Left lung (tissue), 10 donors: ENCODE data around the gene CFAP45. TPM values are rescaled to one million over a fixed set of nuclear protein-coding genes. Genes with fewer than 3 reads are reported as not detected.

ENCODE experiments used
- ATAC-seq: fragments of 200-7000 bp; cut with Tn5 transposase; one replicate; pipeline ENCODE4 v1.9.1; 2020; ENCODE audit warnings: moderate library complexity
- DNase-seq, 4 donors: peaks; one replicate each; pipeline ENCODE4 v3.0.0-alpha.2; 2013 to 2020
- H3K27ac ChIP-seq, 2 donors: fragments of 200-600 bp; sonication (generic) in 1 of 2; one replicate each; pipeline versions ENCODE4 v1.5.0 to v1.8.0; 2020 to 2021
- H3K27me3 ChIP-seq, 2 donors: fragments of 200-600 bp; sonication (generic) in 1 of 2; one replicate each; pipeline versions ENCODE4 v1.5.0 to v1.8.0; 2020 to 2021
- H3K36me3 ChIP-seq, 2 donors: fragments of 200-600 bp; sonication (generic) in 1 of 2; one replicate each; pipeline versions ENCODE4 v1.5.0 to v1.8.0; 2020 to 2021
- H3K4me1 ChIP-seq, 2 donors: fragments of 200-600 bp; one replicate each; pipeline ENCODE4 v1.8.0; 2021
- H3K4me3 ChIP-seq, 2 donors: fragments of 200-600 bp; sonication (generic) in 1 of 2; one replicate each; pipeline versions ENCODE4 v1.5.0 to v1.8.0; 2020 to 2021; ENCODE audit warnings: mild to moderate bottlenecking in 1 of 2
- H3K9me3 ChIP-seq, 2 donors: fragments of 200-600 bp; sonication (generic) in 1 of 2; one replicate each; pipeline versions ENCODE4 v1.5.0 to v1.8.0; 2020 to 2021
- intact Hi-C, 2 donors: fragments of 100-400 bp; cut with DNase I; formaldehyde crosslinking; loops; one replicate each; pipeline versions ENCODE4 v1.11.2 to v1.14.2; 2022
- polyA plus RNA-seq, 6 donors: library from polyadenylated mRNA; unstranded; fragments of 120-200 nt; gene quantifications; one replicate each; pipeline ENCODE4 v1.2.1, GENCODE V29; 2013; ENCODE audit not compliant: insufficient read length in 6 of 6
- total RNA-seq, 2 donors: library from RNA; stranded (reverse); fragmentation: NEBNext Ultra II Directional; extraction: Animal tissue kit (Norgen Biotek cat#: 25700); gene quantifications; one replicate each; pipeline ENCODE4 v1.2.1, GENCODE V29; 2021
- TF ChIP-seq, protein P1 (sequence below), 2 donors: fragments of 200-600 bp; sonication (generic) in 1 of 2; IDR thresholded peaks; one replicate each; pipeline versions ENCODE4 v1.5.0 to v1.8.0; 2021; ENCODE audit warnings: antibody characterized with exemption in 2 of 2
- donor health status: DM: no; HTN: yes; CAD: no.
- donor health status: DM: no; HTN: no; CAD: no.

CFAP45 gene
- total and polyA plus RNA-seq, 8 donors = 1.1 to 12.4 (median 6.4) TPM

DNA sequence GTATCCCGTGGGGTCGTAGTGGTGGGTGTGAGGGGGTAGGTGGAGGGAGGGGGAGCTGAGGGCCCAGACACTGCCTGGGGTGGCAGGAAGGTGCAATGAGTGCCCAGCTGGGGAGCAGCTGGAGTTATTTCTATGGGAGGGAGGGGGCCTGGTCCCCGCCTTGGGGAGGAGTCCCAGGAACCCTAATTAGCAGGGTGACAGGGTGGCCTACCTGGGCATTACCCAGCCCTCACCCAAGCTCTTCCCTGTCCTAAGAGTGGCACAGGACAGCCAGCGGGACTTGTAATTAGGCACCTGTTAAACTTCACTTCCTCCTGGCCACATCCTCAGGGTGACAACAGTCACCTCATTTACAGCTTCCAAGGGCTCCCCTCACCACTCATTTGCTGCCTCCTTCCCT lies 37.4 kb downstream of the CFAP45 start, which contains the start of gene VSIG8:
Gene VSIG8, minus strand, starts transcription at position 101 of the 400 bp plus-strand sequence. CDS start 136 bp downstream, outside the sequence.
- no peak within 1 kb of the TSS for H3K27ac ChIP-seq
- intact Hi-C loops = no loop called here
- no peak for DNase-seq

GRCh38 chr1:159862031-159862430 lies 37.9 kb downstream of the CFAP45 start:
- intact Hi-C loops = no loop called here
- Histone ChIP-seq H3K4me1 (no peaks in the 10 kb centered on the region), H3K4me3 (no peak overlapping the region), H3K27ac (no peak overlapping the region), H3K27me3 (no peaks in the 10 kb centered on the region), H3K36me3 (no peaks in the 10 kb centered on the region), H3K9me3 (no peaks in the 10 kb centered on the region)
- TF ChIP-seq, protein P1, sequence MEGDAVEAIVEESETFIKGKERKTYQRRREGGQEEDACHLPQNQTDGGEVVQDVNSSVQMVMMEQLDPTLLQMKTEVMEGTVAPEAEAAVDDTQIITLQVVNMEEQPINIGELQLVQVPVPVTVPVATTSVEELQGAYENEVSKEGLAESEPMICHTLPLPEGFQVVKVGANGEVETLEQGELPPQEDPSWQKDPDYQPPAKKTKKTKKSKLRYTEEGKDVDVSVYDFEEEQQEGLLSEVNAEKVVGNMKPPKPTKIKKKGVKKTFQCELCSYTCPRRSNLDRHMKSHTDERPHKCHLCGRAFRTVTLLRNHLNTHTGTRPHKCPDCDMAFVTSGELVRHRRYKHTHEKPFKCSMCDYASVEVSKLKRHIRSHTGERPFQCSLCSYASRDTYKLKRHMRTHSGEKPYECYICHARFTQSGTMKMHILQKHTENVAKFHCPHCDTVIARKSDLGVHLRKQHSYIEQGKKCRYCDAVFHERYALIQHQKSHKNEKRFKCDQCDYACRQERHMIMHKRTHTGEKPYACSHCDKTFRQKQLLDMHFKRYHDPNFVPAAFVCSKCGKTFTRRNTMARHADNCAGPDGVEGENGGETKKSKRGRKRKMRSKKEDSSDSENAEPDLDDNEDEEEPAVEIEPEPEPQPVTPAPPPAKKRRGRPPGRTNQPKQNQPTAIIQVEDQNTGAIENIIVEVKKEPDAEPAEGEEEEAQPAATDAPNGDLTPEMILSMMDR (IDR thresholded peaks at IDR 0.05) = no peak
- no peak for ATAC-seq
- DNase-seq = no peak

More for the DNA sequence above, 37.4 kb downstream of the CFAP45 start, which contains the start of gene VSIG8:
- H3K36me3 ChIP-seq = no peaks in the 10 kb centered on the region
- H3K27me3 ChIP-seq = no peaks in the 10 kb centered on the region
- H3K4me3 ChIP-seq = no peak within 1 kb of the TSS
- H3K9me3 ChIP-seq = no peaks in the 10 kb centered on the region
- no peaks in the 10 kb centered on the region for H3K4me1 ChIP-seq
- TF ChIP-seq, protein P1 (IDR thresholded peaks at IDR 0.05) = no peak
- ATAC-seq = no peak

DNA sequence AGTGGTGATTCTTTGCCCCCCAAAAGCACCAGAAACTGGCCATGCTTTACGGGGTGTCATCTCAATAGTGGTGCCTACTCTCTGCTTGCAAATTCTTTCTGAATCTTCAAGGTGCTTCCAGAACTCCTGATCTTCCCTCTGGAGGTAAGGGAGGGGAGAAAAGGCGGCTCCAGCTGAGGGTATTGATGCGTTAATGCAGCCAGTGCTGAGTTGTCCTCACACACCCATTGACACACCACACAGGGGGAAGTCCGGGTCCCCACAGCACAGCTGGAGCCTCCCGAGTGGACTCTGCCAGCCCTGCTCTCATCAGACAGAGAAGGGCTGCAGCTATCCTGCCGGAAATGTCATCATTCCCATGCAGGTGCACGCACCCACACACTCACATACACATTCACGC lies 38.7 kb downstream of the CFAP45 start:
- intact Hi-C loops = no loop called here
- H3K9me3 ChIP-seq = no peaks in the 10 kb centered on the region
- TF ChIP-seq, protein P1 (IDR thresholded peaks at IDR 0.05) = no peak
- no peak overlapping the region for H3K27ac ChIP-seq
- no peaks in the 10 kb centered on the region for H3K36me3 ChIP-seq
- H3K27me3 ChIP-seq = no peaks in the 10 kb centered on the region
- H3K4me1 ChIP-seq = no peaks in the 10 kb centered on the region
- no peak for ATAC-seq
- no peak for DNase-seq
- no peak overlapping the region for H3K4me3 ChIP-seq

DNA sequence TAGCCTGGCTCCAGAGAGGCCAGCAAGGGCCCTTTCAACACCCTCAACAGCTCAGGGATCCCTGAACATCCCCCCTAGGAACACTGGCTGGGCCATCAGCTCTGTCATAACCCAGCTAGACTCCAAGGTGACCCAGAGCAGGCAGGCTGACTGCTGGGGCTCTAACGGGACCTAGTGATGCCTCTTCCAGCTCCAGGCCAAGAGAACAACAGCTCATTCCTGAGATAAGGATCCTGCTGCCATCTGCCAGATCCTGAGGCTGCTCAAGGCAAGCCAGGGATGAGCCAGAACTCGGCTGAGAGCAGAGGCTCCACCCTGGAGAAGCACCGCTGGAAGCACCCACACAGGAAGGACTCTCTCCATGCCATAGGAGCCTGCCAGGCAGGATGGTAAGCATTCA lies 39.5 kb downstream of the CFAP45 start:
- Histone ChIP-seq H3K27ac (no peak overlapping the region), H3K9me3 (no peaks in the 10 kb centered on the region), H3K27me3 (no peaks in the 10 kb centered on the region), H3K4me3 (no peak overlapping the region), H3K4me1 (peaks cover 0 to 3% of the 10 kb centered on the region in 2 donors), H3K36me3 (no peaks in the 10 kb centered on the region)
- intact Hi-C loops = no loop called here
- DNase-seq = no peak
- TF ChIP-seq, protein P1 (IDR thresholded peaks at IDR 0.05) = no peak
- ATAC-seq = no peak

- Histone ChIP-seq H3K9me3 (no peaks in the 10 kb centered on the region), H3K27me3 (no peaks in the 10 kb centered on the region), H3K27ac (no peak overlapping the region), H3K36me3 (no peaks in the 10 kb centered on the region), H3K4me1 (peaks cover 0 to 9% of the 10 kb centered on the region in 2 donors), H3K4me3 (no peak overlapping the region)
- DNase-seq (no peak), ATAC-seq (no peak)
- intact Hi-C loops = no loop called here
- TF ChIP-seq, protein P1 (IDR thresholded peaks at IDR 0.05) = no peak
Measured at GRCh38 chr1:159859767-159860322, 40.1 kb downstream of the CFAP45 start.
